Measurements from ENCODE around the gene SOHLH1.

DNA sequence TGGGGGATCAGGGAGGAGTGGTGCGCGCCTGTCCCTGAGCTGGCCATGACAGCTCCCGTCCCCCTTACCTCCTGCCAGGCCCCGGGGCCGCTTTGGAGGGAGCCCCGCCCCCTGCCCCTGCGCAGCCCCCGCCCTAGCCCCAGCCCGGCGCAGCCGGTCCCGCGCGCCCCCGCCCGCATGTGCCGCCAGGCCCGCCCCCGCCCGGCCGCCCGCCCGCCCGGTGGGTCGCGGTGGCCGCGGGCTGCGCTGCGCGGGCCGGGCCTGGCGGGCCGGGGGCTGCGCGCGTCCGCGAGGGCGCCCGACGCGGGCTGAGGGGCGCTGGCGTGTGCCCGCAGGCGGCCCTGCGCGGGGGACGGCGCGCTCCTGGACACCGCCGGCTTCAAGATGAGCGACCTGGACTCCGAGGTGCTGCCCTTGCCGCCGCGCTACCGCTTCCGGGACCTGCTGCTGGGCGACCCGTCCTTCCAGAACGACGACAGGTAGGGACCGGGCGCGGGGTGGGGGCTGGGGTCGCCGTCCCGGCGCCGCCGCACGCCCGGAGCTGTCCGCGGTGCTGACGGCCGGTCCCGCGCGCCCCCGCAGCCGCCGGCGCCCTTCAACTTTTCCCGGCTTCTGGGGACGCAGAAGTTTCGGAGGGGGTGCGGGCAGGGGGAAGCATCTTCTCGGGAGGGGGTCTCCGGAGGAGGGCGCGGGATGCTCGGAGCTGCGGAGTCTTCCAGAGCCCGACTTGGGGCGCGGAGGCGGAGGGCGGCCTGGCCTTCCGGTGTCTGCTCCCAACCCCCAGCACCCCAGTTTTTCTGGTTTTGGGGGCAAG lies 15.2 kb upstream of the SOHLH1 start:
- TF ChIP-seq, protein P1, sequence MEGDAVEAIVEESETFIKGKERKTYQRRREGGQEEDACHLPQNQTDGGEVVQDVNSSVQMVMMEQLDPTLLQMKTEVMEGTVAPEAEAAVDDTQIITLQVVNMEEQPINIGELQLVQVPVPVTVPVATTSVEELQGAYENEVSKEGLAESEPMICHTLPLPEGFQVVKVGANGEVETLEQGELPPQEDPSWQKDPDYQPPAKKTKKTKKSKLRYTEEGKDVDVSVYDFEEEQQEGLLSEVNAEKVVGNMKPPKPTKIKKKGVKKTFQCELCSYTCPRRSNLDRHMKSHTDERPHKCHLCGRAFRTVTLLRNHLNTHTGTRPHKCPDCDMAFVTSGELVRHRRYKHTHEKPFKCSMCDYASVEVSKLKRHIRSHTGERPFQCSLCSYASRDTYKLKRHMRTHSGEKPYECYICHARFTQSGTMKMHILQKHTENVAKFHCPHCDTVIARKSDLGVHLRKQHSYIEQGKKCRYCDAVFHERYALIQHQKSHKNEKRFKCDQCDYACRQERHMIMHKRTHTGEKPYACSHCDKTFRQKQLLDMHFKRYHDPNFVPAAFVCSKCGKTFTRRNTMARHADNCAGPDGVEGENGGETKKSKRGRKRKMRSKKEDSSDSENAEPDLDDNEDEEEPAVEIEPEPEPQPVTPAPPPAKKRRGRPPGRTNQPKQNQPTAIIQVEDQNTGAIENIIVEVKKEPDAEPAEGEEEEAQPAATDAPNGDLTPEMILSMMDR (IDR thresholded peaks at IDR 0.05; ENCODE audit: low read depth, low read length, poor library complexity, severe bottlenecking), result no peak
- no peak for TF ChIP-seq EZH2phosphoT487 (IDR thresholded peaks at IDR 0.05; ENCODE audit: borderline replicate concordance, low read length)

Measured in DOHH2 (cell line).